HG02798 (cell line): Measurements from ENCODE around the gene NSFL1C.
"Not testable (repeated sequence)": the region's sequence is repeated elsewhere in the genome, so short reads cannot be mapped to it uniquely, and the experiment has no call there.

Source experiments
- ATAC-seq: cut with Tn5 transposase; IDR thresholded peaks from one replicate; pipeline ENCODE4 v1.9.1; 2021; ENCODE audit warnings: mild to moderate bottlenecking; ENCODE audit not compliant: unreplicated experiment, poor library complexity

Gene NSFL1C

DNA sequence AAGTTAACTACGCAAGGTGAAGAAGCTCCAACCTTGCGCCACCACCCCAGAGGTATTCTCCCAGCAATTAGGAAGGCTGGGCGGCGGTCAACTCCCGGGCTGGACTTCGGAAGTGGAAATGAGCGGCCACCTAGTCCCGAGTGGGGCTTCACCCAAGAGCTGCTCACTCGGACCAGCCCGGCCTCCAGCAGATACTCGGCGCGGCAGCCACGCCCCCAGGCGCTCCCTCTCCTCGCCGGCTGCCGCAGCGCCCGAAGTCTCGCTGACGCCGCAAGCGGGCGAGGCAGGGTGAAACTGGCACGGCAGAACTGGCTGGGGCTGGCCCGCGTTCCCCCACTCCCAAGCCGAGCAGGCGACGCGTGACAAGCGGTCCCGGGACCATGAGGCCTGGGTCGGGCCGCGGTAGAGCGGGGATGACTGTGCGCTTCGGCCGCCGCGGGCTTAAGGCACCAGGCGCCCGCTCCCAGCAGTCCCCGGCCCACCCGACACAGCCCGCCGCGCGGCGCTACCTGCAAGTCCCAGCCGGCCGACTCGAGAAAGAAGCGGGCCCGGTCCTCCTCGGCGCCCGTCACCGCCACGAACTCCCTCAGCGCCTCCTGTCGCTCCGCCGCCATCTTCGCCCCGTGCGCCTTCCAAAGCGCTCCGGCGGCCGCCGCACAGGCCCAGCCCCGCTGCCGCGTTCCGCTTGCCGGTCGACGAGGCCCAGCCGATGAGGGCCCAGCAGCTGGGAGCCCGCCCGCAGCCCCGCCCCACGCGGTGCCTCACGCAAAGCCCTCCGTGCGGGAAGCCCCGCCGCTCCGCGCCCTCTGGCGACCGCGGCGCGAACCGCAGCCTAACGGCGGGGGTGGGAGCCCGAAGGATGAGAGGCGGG is at the start of gene NSFL1C:
Gene NSFL1C, minus strand, starts transcription at position 639 of the 871 bp plus-strand sequence. Its CDS starts 25 bp downstream, at position 614.
- ATAC-seq = peak; percentile 89

DNA sequence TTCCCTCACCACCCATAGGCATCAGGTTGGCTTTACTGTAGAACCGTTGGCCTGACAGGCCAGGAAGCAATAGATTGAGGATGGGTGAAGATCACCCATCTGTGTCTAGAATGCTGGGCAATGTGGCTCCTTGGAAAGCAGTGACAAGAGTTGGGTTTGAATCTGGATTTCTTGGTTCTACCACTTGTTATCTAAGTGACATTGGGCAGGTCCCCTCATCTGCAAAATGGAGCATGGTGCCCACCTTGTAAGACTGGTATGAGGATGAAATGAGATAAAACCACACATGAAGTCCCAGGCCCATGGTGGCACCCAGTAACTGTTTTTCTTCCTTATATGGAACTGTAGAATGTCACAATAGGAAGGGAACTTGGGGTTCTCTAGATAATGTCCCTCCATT is 47.2 kb upstream of the NSFL1C start:
- ATAC-seq = no peak

DNA sequence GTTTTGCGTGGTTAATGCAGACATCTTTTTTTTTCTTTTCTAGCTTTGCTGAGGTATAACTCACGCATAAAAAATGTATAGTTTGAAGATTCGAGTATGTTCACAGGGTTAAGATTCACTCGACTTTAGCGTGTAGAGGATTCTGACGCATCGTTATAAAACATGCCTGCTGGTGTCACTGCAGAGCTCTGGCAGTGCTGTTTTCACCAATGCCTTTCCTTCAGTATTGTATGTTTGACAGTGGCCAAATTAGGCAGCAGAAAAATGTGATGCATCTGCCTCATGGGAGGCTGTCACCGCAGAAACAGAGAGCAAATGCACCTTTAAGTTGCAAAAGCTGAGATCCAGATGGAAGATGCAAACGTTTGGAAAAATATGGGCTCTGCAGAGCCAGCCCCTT is 42.6 kb upstream of the NSFL1C start:
- no peak for ATAC-seq

DNA sequence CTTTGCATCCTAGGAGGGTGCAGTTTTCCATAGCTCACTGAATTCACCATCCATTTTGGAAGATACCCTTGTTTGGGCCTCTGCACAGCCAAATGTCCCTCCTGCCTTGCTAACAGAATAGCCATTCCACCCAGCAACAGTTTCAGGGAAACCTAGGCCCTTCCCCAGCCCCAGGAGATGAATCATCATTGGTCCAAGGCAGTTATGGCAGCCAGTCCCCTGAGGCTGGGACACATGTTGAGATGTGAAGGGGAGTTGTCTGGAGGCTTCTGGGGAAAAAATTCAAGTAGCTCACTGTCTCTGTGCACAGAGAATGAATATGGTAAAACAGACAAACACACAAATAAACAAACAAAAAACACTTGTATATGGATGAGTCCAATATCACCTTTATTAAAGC is 41.9 kb upstream of the NSFL1C start:
- no peak for ATAC-seq

DNA sequence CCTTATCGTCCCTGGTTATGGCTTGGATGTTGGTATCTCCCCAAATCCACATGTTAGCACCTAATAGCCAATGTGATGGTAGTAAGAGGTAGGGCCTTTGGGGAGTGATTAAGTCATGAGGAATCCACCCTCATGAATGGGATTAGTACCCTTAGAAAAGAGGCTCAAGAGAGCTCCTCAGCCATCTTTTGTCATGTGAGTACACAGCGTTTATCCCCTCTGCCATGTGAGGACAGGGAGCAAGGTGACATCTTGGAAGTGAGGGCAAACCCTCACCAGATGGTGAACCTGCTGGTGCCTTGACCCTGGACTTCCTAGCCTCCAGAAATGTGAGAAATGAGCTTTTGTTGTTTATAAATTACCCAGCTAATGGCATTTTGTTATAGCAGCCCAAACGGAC is 40.6 kb upstream of the NSFL1C start:
- no peak for ATAC-seq

DNA sequence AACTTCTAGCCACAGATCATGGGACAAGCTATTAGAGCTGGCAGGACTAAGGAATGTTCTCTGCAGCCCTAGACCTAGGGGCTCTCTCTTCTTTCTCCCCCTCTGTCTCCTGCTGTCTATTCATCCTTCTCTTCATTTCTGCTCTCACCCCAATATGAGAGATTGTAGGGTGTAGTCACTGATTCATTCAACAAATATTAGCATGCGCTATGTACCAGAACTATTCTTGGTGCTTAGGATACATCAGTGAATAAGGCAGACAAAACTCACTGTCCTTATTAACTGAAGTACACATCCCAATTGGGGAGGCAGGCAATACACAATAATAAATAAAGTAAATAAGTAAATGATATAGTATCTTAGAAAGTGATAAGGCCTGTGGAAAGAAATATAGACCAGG is 39.2 kb upstream of the NSFL1C start:
- ATAC-seq = no peak

DNA sequence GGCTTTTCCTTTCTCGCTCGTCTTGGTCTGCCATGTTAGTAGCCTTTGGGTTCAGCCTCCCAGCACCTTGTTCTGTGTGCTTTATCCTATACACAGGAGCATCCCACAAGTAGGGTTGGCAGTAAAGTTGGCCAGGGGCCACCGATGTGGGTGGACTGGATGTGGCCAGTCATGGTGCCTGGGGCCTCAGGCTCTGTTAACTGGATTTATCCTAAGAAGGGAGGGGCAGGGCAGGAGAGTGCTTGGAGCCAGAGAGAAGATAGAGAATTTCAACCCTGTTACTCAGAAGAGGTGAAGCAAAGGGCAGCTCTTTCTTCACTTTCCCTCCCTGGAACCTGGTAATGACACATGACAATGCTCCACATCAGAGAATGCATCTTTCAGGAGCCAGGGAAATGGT is 38.7 kb upstream of the NSFL1C start:
- ATAC-seq = no peak

DNA sequence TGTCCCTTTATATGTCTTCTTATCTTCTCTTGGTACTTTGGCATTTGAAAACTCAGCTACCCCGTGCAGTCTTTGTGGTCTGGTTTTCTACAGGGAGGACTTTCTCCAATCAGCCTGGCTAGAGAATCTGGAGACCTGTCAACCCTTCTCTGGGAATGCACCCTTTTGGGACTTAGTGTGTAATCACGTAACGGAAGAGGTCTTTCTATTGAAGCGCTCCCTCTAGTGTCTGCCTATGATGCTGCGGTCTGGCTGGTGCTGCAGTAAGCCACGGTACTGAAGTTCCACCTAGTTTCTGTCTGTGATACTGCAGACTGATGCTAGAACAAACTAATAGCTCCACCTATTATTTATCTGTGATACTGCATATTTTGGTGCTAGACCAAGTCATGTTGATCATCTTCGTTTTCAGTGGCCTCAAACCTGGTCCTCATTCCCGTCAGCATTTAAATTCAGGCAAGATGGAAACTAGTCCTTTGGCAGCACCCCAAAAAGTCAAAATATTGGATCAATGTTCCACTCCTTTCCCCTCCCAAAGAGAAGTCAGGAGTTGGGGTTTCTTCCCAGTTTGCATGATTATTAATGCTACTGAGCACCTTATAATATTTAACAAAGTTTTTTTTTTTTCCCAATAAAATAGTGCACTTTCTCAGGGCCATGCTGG is 37.0 kb upstream of the NSFL1C start:
- ATAC-seq = peak; percentile 95

DNA sequence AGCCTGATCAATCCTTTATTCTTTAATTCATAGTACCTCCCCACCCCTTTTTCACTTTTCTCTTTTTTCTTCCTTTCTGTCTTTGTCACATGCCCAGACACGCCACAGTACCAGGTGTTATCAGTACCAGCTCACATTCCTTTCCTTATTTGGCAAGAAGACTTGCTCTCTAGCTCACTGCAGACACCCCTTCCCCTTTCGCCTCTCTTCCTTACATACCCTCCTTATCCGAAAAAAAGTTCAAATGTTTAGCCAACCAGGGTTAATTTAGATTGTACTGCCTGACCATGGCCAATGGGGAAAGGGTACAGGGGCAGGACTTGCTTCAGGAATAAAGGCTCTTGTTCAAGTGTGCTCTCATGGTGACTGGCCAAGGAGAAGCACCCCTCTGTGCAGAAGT is 33.8 kb upstream of the NSFL1C start:
- ATAC-seq = no peak

DNA sequence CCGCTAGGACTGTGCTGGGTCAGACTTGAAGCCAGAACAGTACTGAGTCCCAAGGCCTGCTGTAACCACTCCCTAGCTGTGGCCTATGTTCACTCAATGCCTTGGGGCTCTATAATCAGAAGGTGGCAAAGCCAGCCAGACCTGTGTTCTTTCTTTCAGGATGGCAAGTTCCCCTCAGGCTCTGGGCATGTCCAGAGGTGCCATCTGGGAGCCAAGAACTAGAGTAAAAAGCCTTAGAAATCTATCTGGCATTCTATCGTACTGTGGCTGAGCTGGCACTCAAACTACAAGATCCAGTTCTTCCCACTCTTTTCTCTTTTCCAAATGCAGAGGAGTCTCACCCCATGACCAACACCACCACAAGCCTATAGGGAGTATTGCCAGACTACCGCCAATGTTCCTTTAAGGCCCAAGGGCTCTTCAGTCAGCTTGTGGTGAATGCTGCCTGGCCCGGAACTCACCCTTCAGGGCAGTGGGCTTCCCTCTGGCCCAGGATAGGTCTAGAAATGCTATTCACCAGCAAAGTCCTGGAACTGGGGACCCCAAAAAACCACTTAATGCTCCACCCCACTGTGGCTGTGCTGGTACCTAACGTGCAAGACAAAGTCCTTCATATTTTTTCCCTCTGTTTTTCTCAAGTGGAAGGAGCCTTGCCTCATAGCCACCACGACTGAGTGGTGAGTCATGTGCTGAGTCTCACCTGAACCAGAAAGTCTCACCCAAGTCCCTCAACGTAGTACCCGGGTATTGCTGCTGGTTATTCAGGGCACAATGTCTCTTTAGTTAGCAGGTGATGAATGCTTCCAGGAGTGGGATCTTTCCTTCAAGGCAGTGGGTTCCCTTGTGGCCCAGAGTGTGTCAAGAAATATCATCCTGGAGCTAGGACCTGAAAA is 33.1 kb upstream of the NSFL1C start:
- no peak for ATAC-seq

DNA sequence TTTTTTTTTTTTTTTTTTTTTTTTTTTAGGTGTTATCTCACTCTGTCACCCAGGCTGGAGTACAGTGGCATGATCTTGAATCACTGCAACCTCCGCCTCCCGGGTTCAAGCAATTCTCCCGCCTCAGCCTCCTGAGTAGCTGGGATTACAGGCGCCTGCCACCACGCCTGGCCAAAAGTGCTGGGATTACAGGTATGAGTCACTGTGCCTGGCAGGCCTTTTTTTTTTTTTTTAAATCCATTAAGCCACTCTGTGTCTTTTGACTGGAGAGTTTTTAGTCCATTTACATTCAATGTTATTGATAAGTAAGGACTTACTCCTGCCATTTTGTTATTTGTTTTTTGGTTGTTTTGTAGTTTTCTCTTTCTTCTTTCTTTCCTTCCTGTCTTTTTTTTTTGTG is 30.7 kb upstream of the NSFL1C start:
- ATAC-seq = not testable (repeated sequence)

DNA sequence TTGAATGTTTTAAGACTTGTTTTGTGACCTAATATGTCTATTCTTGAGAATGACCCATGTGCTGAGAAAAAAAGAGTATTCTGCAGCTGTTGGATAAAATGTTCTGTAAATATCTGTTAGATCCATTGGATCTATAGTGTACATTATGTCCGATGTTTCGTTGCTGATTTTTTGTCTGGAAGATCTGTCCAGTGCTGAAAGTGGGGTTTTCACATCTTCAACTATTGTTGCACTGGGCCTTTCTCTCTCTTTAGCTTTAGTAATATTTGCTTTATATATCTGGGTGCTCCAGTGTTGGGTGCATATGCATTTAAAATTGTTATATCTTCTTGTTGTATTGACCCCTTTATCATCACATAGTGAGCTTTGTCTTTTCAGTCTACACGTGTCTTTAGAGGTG is 30.3 kb upstream of the NSFL1C start:
- ATAC-seq = no peak

- no peak for ATAC-seq
These were observed 27.8 kb upstream of the NSFL1C start for GRCh38 chr20:1494436-1494835.

DNA sequence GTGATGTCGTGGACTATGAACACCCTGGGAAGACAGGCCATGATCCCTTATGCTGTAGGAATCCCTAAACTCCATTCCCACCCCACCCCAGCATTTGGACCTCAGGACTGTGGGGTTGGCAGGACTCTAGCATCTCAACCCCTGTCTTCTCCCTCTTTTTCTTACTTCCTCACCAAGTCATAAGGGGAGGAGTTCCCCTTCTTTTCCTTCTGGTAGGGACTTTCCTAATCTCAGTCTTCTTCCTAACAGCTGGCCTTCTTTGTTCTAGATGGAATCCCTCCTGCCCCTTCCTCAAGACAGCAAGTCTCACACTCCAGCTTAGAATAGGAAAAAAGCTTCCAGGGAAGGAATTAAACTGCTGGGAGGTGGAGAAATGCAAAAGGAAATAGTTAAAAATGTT is 26.9 kb upstream of the NSFL1C start:
- no peak for ATAC-seq

GRCh38 chr20:1491860-1492642 is 25.4 kb upstream of the NSFL1C start:
- no peak for ATAC-seq

DNA sequence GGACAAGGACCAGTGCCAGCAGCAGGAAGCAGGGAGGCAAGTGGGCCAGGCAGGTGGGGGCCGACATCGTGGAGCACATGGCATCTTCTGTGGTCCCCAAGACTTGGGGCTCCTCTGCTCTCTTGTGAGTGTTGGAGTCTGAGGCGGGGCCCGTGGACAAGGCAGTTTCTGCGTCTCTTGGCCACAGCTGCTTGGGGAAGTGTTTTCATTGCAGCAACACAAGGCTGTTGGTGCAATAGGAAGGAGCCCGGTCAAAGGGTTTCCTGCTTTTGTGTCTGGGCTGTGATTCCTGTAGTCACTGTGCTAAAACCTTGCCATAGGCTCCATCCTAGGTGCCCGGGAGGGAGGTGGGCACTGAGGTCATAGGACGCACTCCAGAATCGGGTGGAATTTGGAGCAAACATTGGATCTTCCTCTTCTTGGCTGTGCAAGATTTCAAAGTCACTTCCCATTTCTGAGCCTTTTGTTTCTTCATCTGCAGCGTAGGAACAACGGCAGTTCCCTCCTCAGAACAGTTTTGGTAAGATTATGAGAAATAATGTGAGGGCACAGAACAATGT is 24.7 kb upstream of the NSFL1C start, which contains the start of gene SIRPB2:
Gene SIRPB2, minus strand, starts transcription at position 140 of the 560 bp plus-strand sequence. Its CDS starts 61 bp downstream, at position 79.
- no peak for ATAC-seq

DNA sequence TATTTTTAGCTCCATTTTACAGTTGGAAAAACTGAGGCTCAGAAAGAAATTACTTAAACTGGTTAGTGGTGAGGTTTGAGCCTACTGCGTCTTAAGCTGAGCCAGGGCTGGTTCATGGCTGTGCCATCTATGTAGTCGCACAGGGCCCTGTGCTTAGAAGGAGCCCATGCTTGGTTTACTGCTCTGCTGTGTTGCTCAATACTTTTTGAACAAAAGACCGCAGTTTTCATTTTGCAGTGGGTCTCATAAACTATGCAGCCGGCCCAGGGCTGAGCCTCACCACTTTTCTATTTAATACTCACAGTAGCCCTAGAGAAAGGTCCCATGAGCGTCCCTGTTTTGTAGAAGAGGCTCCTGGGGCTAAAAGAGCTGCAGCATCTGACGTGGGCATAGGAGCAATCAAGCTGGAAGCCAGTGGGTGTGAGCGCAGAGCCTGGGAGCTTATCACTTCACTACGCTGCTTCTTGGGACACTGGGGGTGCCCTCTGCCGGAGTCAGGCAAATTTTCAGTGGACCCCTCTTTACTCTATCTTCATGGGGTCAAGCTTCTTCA is 24.1 kb upstream of the NSFL1C start:
- ATAC-seq = no peak

GRCh38 chr20:1489764-1490436 is 23.3 kb upstream of the NSFL1C start:
- ATAC-seq = no peak

GRCh38 chr20:1489325-1489724 is 22.7 kb upstream of the NSFL1C start:
- no peak for ATAC-seq
